Erythroblast (primary cell): ENCODE results near the gene MRPS23.
A peak's percentile ranks its signal among the peaks of the same experiment; 100 is the strongest.

ENCODE experiments used
- DNase-seq, 2 experiments: peaks; one replicate each; lab custom pipeline; 2025; lab: John Stamatoyannopoulos, UW
- GATA1 ChIP-seq: IDR thresholded peaks from 2 replicates; pipeline ENCODE4 v1.6.1; 2011; ENCODE audit warnings: low read depth, mild to moderate bottlenecking, control low read depth, low read length, moderate library complexity
- POLR2A ChIP-seq: IDR thresholded peaks from 2 replicates; pipeline ENCODE4 v1.6.1; 2011; ENCODE audit warnings: mild to moderate bottlenecking, low read length

MRPS23 gene

DNA sequence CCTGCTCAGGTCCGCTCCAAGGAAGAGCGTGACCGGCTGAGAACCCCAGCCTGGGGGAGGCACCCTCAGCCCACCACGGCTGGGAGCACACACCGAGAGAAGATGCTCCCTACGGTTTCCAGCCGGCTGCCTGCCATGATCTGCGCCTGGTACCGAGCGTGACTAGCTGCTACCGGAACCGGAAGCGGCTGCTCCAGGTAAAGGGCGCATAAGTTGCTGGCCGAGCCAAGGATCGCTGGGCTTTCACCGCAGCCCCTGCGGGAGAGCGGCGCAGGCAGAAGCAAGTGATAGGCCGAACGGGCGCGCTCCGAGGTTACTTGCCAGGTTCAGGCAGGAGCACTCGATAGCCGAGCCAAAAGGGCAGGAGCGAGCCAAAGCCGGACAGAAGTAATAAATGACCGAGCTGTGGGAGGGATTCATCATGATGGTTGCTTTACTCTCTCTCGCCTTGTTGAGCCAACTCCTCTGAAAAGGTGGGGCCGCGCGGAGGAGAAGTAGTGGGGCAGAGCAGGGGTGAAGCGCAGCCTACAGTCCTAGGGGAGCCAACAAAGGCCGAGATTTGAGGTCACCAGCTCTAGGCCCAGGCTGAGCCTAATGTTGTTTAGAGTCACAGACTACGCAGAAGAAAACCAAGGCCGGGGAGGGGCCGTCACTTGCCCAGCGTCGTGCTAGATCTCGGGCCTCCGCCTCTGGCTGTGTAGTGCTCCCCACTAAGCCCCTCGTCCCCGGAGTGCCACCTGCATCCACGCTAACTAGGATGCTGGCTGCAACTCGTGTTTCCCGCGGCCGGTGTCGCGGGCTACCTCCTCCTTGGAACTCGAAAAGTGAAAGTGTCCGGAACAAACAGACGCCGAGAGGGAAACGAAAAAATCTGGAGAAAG is at the start of gene MRPS23:
MRPS23 (minus strand) TSS at position 171 of the 881 bp plus-strand sequence; CDS start at position 137, 34 bp downstream.
- peak; percentile 98 to 99 for DNase-seq
- TF ChIP-seq GATA1 (no peak), POLR2A (peak; percentile 89)

GRCh38 chr17:57899391-57899790 is 49.5 kb upstream of the MRPS23 start:
- TF ChIP-seq POLR2A (no peak), GATA1 (no peak)
- no peak for DNase-seq

- no peak for DNase-seq
- TF ChIP-seq GATA1 (no peak), POLR2A (no peak)
Observed at GRCh38 chr17:57898487-57899311, 48.9 kb upstream of the MRPS23 start.

- no peak for DNase-seq
Observed at GRCh38 chr17:57895382-57896060, 45.7 kb upstream of the MRPS23 start.

DNA sequence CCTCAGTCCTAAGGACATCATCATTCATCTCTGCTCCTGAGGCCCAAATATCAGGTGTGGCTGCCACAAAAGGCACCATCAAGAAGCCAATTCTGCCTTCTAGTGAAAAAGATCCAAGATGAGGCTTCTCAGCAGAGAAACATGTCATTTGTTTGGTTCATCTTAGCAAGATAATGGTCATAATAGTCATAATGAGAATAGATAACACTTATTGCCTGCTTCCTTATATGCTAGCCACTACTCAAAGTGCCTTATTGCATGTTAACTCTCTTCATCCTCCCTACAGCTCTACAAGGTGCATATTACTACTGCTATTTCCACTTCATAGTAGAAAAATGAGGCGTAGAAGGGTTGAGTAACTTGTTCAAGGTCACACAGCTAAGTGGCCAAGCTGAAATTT is 45.0 kb upstream of the MRPS23 start:
- TF ChIP-seq GATA1: no peak
- no peak for TF ChIP-seq POLR2A
- DNase-seq: no peak

More at GRCh38 chr17:57895382-57896060, 45.7 kb upstream of the MRPS23 start:
- TF ChIP-seq POLR2A (no peak), GATA1 (no peak)

DNA sequence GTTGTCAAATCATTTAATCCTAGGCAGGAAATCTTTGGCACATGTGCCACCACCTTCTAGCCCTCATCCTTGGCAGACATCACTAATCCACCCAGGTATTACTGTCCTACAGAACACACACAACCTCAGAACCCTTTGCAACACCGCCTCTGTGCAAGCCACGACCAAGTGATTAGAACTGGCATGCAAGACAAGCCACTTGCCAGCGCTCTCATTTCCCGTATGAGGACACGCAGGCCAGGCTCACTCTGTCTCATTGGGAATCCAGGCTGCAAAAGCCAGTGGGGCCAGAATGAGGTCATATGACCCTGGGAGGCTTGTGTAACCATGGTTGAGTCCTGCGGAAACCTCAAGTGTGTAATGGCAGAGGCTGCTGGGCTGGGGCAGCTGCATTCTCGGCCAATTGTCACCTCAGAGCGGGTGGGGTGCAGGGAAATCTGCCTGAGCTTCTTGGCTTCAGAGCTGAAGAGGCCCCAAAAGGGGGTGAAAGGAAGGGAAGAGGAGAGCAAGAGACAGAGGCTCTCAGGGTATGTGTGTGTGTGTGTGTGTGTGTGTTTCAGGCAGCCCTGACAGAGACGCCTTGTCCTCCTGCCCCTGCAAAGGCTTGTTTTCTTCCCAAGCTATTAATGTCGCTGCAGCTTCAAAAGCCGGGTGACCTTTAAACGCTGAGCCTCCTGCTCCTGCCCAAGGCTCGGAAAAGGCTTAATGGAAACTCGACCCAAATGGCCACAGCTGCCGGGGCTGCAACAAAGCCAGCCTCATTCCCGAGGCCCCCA is 43.2 kb upstream of the MRPS23 start:
- no peak for TF ChIP-seq POLR2A
- TF ChIP-seq GATA1: no peak
- DNase-seq: peak in 1 of 2 experiments; percentile 42

- peak; percentile 72 to 85 for DNase-seq
- TF ChIP-seq POLR2A (no peak), GATA1 (no peak)
Observed at GRCh38 chr17:57892146-57892819, 42.4 kb upstream of the MRPS23 start.

GRCh38 chr17:57890857-57891232 is 41.0 kb upstream of the MRPS23 start:
- TF ChIP-seq GATA1 (no peak), POLR2A (no peak)
- DNase-seq: no peak

GRCh38 chr17:57889892-57890856 is 40.3 kb upstream of the MRPS23 start:
- TF ChIP-seq GATA1 (no peak), POLR2A (no peak)
- no peak for DNase-seq

DNA sequence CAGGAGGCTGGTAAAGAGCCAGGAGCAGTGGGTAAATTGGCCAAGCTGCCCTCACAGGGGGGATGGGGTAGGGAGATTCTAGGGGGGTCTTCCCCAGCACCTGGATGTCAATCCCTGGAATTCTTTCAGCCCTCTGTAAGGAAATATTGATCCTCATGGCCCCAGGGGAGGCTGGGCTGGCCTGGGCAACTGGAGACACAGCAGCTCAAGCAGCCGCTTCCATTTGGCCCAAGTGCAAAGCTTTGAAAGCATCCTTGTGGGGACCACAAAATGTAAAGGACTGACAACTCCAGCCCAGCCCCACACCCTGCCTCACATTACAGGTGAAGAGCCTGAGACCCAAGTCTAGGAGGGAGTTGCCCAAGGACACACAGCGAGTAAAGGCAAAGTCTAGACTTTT is 39.4 kb upstream of the MRPS23 start:
- TF ChIP-seq GATA1: no peak
- TF ChIP-seq POLR2A: no peak
- DNase-seq: no peak

- TF ChIP-seq POLR2A (no peak), GATA1 (no peak)
- no peak for DNase-seq
Observed at GRCh38 chr17:57888311-57889216, 38.7 kb upstream of the MRPS23 start.
